GM20431 (cell line): ENCODE measurements around the gene ZNF593.

Experiments used
- in situ Hi-C: fragments of 300-500 bp; cut with MseI, MboI; formaldehyde crosslinking; loops from one replicate; pipeline ENCODE4 v1.15.0; 2020; ENCODE audit warnings: low sequenced_read_pairs; ENCODE audit not compliant: unreplicated experiment

The ZNF593 gene

DNA sequence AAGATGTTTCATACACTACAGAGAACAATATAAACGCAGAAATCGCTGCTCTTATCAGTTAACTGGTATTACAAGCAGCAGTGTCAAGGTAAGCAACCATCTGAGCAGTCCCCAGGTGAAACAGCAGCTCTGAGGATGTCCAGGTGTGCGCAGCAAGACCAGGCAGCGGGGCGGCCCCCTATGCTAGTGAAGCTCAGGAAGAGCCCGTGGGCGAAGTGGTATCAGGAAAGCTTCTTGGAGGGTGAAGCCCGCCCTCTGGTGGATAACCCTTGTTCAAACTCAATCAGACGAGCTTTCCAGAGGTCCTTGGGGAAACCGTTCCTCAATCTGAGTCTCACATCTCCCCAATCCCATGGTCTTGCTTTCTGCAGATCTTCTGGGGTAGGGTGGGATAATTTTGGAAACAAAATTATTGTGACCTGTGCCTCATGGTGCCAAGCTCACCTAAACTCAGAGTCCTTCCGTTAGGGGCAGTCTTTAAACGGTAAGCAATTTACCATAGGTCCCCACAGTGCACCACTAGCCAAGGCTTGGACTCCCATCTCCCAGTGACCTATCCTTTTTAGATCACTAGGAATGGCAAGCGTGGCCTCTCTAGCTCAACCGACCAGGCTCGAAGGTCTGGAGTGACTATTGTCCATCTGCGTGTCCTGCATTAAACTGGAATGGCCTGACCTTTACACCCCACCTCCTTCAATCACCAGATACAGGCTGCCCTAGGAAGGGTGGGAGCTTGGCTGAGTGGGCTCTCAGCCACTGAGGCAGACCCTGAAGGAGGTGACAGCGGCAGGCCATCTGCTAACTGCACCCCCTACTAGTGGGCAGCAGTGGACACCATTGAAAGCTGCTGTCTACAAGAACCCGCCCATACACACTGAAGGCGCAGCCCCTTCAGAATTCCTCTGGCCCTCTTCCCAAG lies 24.4 kb upstream of the ZNF593 start:
- in situ Hi-C loops, result no loop called here

DNA sequence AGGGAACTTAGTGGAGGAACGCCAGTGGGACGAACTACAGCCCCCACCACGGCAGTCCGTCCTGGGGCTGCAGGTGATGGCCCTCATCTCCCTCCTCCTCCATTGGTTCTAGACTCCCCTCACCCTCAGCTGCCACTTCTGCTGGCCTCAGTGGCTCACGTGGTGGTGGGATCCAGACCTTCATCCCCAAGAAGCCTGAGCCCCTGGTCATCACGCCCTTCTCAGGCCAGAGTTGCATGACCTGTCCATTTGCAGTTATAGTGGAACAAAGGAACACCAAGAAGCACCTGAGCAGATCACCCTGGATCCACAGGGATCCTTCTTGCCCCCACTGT lies 23.8 kb upstream of the ZNF593 start:
- in situ Hi-C loops, result no loop called here

DNA sequence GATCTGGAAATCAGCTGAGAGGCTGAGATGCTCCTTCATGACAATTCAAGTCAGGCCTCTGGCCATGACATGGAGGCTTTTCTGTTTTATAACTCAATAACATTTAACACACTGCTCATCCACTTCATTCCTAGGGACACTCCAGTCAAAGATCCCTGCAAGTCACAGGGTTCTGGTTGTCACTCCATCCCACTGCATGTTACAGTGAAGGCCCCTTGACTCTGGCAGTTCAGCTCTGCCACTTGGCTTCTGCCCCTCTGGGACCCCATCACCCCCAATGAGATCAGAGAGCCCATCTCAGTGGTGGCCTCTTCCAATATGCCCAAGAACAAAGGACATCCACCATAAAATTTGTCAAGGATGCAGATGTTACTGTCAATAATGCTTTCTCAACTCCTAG lies 20.8 kb upstream of the ZNF593 start:
- in situ Hi-C loops, result no loop called here

DNA sequence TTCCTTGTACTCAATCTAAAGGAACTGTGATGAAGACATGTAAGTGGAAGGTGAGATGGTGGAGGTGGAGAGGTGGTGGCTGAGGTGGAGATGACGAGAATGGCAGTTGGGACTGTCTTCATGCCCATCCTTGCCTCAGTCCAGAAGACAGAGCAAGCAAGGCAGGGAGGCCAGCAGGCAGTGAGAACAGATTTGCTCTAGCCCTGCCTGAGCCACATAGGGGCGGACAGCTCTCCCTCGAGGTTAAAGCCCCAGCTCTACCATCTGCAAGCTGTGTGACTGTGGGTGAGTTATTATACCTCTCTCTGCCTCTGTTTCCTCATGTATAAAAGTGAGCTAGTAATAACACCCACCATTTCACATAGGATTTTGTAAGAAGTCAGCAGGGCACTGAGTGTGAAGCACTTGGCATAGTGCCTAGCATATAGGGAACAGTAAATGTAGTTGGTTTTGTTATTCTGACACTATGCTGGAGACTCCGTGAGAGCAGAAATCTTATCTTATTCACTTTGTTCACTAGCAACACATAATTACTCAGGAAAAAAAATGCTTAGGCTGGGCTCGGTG lies 15.7 kb upstream of the ZNF593 start:
- in situ Hi-C loops, result loop anchor here (10.0 kb wide), 1 partner anchor 49 kb away; no protein-coding TSS in a partner anchor

DNA sequence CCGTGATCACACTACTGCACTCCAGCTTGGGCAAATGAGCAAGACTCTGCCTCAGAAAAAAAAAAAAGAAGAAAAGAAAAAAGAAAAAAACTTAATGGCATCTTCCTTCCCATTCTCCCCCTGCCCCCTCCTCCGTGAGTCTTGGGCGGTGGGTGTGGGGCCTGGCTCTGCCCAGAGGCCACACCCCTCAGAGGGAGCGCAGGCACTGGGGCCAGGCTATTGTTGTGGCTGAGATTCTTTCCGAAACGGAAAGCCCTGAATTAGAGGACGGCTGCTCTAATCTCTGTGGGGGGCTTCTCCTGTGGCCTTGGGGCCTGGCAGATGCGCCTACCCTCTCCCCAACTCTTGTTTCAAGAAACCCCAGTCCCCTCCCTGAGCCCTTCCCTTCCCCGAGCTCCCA lies 15.0 kb upstream of the ZNF593 start:
- in situ Hi-C loops, result loop anchor here (10.0 kb wide), 1 partner anchor 50 kb away; no protein-coding TSS in a partner anchor

DNA sequence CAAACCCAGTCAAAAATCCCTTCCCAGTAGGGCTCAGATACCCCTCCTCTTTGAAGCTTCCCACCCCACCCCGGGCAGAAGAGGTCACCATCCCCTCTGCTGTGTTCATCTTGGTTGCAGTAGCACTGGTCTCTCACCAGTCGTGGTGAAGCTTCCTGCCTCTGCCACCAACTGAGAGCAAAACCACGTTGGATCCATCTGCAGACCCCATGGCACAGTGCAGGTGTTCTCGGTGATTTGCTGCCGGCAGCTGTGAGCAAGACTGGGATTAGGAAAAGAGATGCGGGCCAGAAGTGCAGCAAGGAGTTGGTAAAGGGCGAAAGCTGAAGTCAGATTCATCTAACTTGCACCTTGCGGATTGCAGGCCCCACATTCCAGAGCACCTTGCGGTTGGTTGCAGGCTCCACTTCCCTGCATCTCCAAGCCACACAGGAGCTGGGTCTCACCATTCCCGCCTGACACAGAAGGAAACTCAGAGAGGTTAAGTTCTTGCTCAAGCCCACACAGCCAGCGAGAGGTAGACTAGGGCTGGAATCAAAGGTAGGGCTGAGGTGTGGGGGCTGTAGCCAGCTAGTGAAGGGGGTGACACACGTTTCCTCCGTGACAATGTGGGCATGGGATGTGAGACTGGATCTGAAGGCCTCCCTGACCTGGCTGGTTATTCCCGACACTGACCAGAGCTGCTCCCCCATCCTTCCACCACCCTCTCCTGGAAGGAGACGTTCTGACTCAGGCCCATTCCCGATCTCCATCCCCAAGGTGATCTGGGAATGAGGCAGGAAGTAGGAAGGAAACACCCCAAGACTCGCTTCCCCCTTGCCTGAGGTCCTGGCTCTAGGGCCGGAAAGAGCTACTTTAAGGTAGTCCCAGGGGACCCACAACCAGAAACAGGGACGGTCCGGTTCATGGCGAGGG lies 14.1 kb upstream of the ZNF593 start:
- in situ Hi-C loops, result loop anchor here (10.0 kb wide), 1 partner anchor 51 kb away; no protein-coding TSS in a partner anchor

DNA sequence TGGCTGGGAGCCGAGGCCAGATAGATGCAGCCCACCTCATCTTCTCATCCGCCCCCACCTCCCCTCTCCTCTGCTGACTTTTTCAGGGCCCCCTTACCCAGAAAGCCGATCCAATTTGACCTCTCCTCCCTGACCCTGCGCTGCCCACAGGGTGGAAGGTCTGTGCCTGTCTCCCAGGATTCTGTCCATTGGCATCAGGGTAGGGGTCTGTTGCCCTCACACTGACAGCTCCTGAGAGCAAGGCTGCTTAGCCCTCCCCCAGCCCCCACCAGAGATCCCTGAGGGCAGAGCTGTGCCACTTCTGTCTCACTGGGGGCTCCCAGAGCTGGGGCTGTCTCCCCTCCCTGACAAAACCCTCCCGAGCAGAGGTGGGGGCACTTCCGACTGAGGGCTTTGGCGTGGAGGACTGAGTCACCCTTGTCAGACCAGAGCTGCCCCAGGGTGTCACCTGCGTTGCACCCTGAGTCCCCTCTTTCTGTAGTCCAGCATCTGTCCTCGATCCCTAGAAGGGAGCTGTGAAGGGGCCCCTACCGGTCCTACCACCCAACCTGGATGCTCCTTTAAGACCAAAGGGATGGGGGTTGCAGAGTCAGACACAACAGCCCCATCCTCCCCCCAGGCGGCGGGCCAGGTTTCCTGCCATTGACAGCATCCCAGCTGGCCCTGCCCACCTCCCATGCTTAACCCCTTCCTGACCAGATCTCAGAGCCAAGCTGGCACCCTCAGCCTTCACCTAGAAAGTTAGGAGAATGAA lies 13.2 kb upstream of the ZNF593 start:
- in situ Hi-C loops, result loop anchor here (10.0 kb wide), 1 partner anchor 52 kb away; no protein-coding TSS in a partner anchor

DNA sequence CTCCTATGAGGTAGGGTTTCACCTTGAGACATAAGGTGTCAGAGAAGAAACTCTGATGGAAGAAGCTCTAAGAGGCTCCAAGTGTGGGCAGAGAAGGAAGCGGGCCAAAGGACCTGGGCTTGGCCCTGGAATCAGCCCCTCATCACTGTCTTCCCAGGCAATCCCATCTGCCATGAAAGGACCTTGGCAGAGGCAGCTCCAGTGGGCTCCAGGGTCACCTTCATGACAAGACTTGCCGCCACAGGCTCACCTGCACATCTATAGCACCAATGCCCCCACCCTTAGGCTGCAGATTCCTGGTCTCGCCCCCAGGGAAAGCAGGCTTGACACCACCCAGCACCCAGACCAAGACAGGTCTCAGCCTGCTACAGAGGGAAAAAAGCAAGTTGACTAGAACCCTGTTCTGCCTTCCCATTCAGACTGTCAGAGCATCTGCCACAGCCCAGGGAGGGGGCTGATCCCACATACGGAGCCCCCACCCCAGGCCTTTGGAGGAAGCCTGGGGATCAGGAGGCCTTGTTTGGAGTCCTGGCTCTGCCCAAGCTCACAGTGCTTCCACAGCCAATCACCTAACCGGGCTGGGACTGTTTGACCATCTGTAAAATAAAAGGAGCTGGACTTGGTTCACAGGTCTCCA lies 11.3 kb upstream of the ZNF593 start:
- in situ Hi-C loops, result loop anchor here (10.0 kb wide), 1 partner anchor 54 kb away; no protein-coding TSS in a partner anchor

DNA sequence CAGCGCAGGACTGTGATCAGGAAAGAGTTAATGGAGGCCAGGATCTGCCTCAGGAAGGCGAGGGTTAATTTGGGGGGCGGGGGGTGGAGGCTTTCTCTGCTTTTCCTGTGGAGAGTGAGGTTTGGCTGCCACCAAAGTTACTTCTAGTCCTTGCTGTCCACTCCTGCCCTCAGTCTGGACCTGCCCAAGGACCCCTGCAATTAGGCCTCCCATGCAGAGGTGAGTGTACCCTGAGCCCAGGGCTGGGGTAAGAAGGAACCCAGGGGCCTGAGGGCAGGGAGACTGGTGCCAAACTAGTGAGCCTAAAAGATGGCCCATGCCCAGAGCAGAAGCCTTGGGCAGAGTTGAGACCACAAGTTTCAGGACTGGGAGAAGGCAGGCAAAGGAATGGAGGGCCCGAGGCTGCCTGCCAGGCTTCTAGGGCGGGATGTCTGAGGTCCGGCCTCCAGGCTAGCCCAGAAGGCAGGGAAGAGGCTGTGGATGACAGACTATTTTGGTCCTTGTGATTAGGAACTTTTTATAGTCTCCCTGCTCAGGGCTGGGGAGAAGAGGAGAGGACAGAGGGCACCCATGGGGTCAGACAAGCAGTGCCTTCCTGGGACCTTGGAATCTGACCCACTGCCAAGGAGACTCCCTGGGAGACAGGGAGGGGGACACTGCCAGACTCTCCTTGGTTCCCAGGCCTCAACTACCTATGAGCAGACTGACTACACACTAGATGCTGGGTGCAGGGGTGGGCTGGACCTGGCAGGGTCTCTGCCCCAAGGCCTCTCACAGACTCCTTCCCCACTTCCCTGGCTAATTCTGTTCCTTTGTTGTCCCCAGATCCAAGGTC lies 10.6 kb upstream of the ZNF593 start, which contains the start of gene FAM110D:
FAM110D (plus strand) TSS at position 172 of the 835 bp plus-strand sequence. CDS start 2,213 bp downstream, outside the sequence.
- in situ Hi-C loops, result loop anchor here (10.0 kb wide), 1 partner anchor 54 kb away; no protein-coding TSS in a partner anchor

DNA sequence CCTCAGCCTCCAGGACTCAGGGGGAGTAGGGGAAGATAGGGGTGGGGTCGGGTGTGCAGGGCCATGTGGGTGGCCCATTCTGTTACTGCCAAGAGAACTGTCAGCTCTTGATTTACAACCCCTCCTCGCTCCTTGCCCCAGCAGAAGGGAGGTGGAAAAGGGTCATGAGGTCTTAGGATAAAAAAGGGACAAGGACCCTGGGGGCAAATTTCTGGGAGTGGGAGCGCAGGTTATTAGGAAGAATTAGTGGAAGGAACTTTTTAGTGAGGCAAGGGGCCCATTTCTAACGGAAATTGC lies 10.0 kb upstream of the ZNF593 start:
- in situ Hi-C loops, result loop anchor here (10.0 kb wide), 1 partner anchor 55 kb away; no protein-coding TSS in a partner anchor

DNA sequence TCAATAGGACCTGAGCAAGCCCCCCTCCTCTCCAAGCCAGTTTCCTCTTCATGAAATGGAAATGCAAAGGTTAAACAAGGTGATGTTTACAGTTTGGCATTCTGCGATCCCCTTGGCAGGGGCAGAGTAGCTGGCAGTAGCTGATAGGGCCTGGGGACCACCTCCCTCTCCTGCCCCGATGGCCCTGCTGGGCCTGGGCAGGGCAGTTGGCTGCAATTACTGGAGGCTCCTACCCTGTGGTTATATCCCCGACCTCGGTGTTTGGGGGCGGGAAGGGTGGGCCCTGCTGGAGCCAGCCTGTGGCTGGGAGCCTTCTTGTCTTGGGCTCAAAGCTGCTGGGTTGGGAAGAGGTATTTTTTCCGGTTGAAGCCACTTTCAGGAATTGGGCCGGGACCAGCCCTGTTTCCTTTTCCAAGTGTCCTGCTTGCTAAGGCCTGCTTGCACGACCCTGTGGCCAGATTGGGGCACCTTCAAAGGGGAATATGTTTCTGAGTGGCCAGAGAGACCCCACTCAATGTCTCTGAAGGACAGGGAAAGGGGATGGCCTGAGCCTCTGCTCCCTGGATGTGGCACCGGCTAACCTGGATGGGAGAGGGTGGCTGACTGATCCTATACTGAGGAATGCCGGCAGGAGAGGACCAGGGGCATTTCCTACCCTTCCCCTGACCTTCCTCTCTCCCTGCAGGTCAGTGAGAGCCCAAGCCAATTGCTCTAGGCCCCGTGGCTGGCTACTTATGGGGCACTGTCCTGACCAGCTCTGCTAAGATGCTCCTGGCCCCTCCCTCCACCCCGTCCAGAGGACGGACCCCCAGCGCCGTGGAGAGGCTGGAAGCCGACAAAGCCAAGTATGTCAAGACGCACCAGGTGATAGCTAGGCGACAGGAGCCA lies 8.9 kb upstream of the ZNF593 start:
- in situ Hi-C loops, result no loop called here

DNA sequence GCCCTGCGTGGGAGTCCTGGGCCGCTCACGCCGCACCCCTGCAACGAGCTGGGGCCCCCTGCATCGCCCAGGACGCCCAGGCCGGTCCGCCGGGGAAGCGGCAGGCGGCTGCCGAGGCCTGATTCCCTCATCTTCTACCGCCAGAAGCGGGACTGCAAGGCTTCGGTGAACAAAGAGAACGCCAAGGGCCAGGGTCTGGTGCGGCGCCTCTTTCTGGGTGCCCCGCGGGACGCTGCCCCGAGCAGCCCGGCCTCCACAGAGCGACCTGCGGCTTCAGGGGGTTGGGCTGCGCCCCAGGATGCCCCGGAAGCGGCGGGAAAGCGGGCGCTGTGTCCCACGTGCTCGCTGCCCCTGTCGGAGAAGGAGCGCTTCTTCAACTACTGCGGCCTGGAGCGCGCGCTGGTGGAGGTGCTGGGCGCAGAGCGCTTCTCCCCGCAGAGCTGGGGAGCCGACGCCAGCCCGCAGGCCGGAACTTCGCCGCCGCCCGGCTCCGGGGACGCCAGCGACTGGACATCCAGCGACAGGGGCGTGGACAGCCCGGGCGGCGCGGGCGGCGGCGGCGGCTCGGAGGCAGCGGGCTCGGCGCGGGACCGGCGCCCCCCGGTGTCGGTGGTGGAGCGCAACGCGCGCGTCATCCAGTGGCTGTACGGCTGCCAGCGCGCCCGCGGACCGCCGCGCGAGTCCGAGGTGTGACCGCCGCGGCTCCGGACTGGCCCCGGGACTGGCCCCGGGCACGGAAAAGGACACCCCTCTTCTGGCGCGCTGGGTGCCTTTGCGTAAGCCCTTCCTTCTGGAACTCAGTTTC lies 8.1 kb upstream of the ZNF593 start:
- in situ Hi-C loops, result no loop called here

DNA sequence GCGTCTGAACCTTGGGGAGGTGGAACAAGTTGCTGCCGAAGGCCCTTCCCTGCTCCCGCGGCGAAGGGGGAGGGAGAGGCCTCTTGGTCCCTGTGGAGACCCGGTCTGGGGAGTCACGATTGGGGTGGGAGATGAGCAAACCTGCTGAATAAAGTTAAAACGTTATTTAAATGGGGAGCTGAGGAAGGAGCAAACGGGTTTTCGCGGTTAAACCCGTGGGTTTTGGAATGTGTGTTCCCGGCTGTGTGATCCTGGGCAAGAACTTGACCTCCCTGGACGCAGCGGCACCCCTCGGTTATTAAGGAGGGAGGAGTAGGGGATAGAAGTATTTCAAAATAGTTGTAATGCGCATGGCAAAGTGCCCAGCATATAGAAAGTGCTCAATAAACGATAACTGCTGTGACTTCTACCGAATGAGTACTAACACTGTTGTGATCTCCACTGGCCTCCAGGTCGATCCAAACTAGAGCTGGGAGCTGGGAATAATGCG lies 7.4 kb upstream of the ZNF593 start:
- in situ Hi-C loops, result no loop called here

DNA sequence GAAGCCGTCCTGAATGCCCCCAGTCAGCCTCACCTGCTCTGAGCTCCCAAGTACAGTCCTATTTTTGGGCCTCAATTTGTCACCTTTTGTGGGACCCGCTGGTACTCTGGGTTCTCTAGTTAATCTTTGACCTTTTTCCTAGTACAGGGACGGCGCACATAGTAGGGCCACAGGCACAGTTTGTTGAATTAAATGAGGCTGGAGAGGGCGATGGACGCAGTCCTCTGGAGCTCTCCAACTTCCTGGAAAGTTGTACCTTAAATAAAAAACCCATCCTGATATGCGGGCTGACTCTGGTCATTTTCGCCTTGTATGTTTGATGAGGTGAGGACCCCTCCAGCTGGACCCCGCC lies 6.0 kb upstream of the ZNF593 start:
- in situ Hi-C loops, result no loop called here

DNA sequence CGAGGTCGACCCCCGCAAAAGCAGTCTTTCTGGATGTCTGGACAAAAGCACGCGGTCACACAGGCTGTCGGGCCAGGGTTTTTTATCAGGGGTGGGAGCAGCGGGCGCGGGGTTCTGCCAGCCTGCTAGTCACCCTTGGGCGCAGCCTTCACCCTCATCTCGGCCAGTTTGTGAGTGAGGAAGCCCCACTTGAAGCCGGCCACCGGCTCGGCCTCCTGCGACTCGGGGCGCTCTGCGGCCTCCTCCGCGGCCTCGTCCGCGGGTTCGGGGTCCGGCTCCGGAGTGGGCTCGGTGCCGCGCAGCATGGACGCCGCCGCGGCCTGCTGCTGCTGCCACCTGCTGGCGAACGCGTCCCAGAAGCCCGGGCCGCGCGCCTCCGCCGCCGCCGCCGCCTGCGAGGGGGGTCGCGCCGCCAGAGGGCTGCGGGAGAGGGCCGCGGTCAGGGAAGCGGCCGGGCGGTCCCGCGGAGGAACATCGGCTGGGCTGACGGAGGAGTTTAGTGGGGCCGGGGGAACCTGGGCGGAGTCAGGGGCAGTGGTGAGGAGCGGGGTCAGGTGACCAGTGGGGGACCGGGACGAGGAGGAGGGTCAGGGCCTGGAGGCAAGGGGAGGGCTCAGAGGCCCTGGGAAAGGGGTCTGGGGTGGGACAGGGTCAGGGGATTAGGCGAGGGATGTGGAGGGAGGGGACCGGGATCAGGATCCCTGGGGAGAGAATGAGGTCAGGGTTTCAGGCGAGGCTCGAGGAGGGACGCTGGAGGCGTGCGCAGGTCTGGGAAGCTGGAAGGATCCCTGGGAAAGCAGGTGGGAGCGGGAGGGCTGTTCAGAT lies 5.5 kb upstream of the ZNF593 start:
- in situ Hi-C loops, result no loop called here
